AG09309 (cell line): ENCODE data around the gene LDB3.

Source experiments
- DNase-seq: peaks from one replicate; pipeline ENCODE4 v3.0.0-alpha.2; 2010; ENCODE audit warnings: low read depth
- H3K4me3 ChIP-seq: 2 replicates; pipeline ENCODE4 v1.5.1; 2011; ENCODE audit warnings: mild to moderate bottlenecking, low read depth, low read length, moderate library complexity; ENCODE audit not compliant: control insufficient read depth
- TF ChIP-seq, protein P1 (sequence below): IDR thresholded peaks from 2 replicates; pipeline ENCODE4 v1.5.1; 2011; ENCODE audit warnings: mild to moderate bottlenecking, low read depth, low read length, inconsistent platforms; ENCODE audit not compliant: insufficient read depth, control insufficient read depth; ENCODE audit errors: missing control alignments

LDB3 gene

DNA sequence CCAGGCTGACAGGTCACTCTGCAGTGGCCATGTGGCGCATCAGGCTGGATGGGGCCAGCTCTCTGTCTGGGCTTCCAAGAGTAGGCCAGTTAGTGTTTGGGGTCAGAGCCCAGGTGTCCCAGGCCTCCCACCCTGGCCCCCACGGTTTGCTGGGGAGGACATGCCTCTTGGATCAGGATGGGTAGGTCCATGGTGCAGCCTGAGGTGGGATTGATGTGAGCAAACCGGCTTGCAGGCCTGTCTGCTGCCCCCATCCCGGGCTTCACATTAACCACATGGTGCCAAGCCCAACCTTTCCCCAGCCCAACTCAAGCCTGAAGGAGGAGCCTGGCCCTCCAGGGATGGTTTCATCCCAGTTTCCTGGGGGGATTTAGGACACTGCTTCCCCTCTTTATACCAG lies 39.2 kb downstream of the LDB3 start:
- TF ChIP-seq, protein P1, sequence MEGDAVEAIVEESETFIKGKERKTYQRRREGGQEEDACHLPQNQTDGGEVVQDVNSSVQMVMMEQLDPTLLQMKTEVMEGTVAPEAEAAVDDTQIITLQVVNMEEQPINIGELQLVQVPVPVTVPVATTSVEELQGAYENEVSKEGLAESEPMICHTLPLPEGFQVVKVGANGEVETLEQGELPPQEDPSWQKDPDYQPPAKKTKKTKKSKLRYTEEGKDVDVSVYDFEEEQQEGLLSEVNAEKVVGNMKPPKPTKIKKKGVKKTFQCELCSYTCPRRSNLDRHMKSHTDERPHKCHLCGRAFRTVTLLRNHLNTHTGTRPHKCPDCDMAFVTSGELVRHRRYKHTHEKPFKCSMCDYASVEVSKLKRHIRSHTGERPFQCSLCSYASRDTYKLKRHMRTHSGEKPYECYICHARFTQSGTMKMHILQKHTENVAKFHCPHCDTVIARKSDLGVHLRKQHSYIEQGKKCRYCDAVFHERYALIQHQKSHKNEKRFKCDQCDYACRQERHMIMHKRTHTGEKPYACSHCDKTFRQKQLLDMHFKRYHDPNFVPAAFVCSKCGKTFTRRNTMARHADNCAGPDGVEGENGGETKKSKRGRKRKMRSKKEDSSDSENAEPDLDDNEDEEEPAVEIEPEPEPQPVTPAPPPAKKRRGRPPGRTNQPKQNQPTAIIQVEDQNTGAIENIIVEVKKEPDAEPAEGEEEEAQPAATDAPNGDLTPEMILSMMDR, result no peak
- DNase-seq, result no peak
- no peak overlapping the region for H3K4me3 ChIP-seq

DNA sequence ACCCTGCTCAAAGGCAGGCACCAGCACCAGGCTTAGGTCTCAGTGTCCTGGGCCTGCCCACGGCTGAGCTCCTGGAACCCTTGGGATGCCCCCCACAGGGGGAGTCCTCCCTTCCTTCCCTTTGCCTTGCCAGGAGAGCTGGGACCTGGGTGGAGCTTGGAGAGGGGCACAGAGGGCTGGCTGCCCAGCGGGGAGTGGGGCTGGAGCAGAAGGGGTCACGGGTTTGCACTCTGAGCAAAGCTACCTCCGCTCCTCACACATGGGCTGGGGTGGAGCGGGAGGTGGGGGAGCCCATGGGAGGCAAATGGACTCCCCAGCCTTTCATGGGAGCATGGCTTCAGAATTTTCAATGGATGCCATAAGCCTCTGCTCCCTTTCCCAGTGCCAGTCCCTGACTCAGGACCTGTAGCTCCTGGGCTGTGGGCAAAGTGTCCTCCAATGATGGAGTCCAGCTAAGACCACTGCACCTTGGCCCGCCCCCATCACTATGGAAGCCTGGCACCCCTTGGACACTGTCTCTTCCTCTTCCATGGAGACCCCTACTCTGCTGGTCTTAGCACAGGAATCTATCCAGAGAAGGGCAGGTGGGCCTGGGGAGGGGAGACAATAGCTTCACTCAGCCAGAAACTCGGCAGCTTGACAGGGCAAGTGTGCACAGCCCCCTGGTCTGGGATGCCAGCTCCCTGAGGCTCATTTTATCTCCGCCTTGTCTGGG lies 39.9 kb downstream of the LDB3 start:
- no peak overlapping the region for H3K4me3 ChIP-seq
- no peak for DNase-seq
- TF ChIP-seq, protein P1, result no peak

DNA sequence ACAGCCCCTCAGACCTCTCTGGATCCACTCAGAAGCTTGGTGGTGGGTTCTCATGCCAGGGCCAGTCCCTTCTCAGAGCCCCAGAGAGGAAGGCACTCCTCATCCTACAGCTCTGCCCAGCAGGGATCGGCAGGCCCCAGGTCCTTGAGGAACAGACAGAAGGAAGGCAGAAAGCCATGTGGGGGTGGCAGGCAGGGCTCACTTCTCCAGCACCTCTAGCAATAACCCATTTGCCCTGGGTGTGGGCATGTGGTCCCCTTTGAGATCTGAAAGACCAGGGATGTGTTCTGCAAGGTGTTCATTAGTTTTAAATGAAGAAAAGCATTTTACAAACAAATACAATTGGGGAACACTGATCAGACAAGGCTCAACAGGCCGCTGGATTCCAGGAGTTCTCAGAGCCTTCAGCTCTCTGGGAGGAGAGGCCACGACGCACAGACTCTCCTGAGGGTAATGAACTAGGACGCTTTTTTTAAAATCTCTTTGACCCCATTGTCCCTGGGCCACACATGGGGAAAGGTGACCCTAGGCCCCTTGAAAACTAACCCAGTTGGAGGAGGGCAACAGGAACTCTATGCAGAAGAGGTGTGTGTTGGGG lies 40.6 kb downstream of the LDB3 start:
- TF ChIP-seq, protein P1, result no peak
- H3K4me3 ChIP-seq, result no peak overlapping the region
- no peak for DNase-seq

DNA sequence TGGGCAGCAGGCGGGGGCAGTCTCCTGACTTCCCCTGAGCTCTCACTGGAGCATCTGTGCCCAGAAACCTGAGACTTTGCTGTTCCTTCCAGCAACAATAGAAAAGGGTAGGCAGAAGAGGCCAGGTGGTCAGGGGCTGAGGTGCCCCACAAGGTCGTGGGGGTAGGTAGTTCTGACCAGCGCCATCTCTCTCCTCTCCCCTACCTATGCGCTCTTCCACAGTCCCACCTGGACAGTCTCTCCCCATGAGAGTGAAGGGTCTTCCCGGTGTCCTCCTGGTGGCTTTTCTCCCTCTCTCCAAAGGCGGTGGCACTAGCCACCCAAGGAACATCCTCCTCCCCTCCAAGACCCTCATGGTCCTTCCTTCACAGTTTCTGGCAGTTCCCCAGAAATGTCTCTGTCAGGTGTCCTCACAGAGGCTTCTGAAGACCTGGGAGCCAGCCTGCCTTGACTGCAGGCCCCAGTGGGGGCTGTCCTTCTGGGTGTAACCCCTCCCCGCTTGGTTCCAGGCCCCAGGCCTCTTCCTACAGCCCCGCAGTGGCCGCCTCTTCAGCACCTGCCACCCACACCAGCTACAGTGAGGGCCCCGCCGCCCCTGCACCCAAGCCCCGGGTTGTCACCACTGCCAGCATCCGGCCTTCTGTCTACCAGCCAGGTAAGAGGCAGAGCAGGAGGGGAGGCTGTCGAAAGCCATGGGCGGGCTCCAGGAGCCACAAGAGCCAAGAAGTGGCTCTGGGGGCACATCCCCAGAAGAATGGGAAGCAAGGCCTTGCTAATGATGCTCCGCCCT lies 41.3 kb downstream of the LDB3 start:
- TF ChIP-seq, protein P1, result no peak
- DNase-seq, result no peak
- H3K4me3 ChIP-seq, result no peak overlapping the region

DNA sequence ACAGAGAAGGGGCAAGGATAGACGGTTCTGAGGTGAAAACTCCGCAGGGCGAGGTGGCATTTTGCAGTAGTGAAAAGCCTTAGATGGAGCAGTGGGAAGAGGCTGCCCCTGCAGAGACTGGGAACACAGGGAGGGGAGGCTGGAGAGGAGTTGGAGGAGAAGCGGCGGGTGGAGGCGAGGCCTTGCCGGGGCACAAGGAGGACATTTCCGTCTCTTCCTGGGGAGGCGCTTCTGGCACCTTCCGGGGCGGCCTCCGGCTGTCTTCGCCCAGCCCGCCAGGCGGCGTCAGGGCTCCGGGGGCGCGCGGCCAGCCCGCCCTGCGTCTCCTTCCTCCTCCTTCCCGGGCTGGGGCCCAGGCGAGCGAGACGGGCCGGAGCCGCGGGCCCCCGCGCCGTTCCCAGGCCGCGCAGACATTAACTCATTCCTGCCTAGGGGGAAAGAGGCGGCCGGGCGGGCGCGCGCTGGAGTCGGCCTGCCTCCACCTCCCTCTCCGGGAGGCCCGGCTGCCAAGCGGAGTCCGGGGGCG lies 42.7 kb downstream of the LDB3 start:
- peak overlapping the region; percentile 63 for H3K4me3 ChIP-seq
- DNase-seq, result peak; percentile 39
- TF ChIP-seq, protein P1, result peak; percentile 67

DNA sequence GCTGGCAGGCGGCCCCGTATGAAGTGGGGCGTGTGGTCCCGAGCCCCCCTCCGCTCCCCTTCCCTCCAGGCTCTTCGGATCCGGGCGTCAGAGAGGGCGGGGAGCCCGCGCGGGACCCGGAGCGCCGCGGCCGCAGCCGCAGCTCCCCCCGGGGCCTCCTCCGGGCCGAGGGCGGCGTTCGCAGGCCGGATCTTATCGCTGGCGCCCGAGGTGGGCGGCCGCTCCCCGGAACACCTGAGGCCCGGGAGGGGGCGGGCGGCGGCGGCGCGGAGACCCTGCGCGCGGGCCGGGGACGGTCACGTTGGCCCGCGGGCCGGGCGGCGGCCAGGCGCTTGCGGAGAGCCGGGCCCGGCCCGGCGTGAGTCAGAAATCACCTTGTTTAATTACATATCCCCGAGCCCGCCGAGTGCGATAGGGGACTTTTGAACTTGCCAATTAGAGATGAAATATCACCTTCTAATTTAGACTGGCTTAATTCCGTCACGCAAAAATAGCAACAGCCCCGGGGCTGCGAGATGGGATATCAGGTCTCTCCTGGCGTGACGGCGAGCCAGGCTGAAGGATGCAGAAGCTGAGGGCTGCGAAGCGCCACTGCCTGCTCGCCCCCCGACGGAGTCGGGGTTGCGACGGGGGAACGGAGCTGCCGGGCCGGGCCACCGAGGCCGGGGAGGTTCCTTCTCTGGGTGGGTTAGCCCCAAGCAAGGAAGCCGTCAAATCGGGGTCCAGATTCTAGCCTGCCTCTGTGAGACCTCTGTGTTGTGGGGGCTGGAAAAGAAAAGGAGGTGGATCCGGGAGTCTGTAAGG lies 43.4 kb downstream of the LDB3 start:
- peak overlapping the region; percentile 63 for H3K4me3 ChIP-seq
- no peak for DNase-seq
- TF ChIP-seq, protein P1, result no peak
